A172 (cell line): ENCODE data around the gene C5AR1. TPM values are rescaled to one million over a fixed set of nuclear protein-coding genes. Genes with fewer than 3 reads are reported as not detected.
A peak's percentile ranks its signal among the peaks of the same experiment; 100 is the strongest.
"Not testable (repeated sequence)": the region's sequence is repeated elsewhere in the genome, so short reads cannot be mapped to it uniquely, and the experiment has no call there.

ENCODE experiments used
- DNase-seq: peaks from one replicate; pipeline ENCODE4 v3.0.0-alpha.2; 2015; ENCODE audit warnings: low spot score
- total RNA-seq: library from RNA; depleted of rRNA; stranded (reverse); fragments of >200 nt; shearing (Covaris generic); gene quantifications from 2 replicates; pipeline ENCODE4 v1.2.3, GENCODE V29; 2014

The C5AR1 gene
- total RNA-seq, 1 experiment from 2014 or later, result not detected

DNA sequence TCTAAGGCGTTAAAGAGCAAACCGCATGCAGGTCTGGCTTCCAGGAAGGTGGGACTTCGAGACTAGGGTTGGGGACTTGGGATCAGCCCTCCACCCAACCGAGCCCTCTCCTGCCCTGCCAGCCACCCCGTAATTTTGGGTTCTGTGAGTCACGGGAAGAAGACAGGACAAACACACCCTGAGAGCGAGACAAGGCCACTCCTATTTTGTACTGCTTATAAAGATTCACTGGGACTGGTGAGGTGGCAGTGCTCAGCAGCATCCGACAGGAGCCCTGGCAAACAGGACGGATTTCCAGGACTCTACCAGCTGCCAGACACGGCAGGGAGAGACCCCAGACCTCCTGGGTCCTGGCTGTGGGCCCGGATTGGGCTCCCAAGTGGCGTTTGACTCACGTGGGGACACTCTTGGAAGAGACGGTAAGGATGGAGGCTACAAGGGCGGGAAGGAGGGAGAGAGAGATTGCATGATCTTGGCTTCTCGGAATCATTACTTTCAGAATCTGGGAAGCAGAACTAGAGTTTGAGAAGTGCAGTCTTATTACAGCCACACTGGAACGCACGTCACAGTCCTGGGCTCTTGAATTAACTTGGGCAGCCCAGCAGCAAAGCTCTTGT, 22.4 kb downstream of the C5AR1 start, which contains the start of gene C5AR2:
Gene C5AR2 (plus strand): TSS at position 245 of the 617 bp plus-strand sequence. CDS start 8,625 bp downstream, outside the sequence.
- DNase-seq, result no peak

DNA sequence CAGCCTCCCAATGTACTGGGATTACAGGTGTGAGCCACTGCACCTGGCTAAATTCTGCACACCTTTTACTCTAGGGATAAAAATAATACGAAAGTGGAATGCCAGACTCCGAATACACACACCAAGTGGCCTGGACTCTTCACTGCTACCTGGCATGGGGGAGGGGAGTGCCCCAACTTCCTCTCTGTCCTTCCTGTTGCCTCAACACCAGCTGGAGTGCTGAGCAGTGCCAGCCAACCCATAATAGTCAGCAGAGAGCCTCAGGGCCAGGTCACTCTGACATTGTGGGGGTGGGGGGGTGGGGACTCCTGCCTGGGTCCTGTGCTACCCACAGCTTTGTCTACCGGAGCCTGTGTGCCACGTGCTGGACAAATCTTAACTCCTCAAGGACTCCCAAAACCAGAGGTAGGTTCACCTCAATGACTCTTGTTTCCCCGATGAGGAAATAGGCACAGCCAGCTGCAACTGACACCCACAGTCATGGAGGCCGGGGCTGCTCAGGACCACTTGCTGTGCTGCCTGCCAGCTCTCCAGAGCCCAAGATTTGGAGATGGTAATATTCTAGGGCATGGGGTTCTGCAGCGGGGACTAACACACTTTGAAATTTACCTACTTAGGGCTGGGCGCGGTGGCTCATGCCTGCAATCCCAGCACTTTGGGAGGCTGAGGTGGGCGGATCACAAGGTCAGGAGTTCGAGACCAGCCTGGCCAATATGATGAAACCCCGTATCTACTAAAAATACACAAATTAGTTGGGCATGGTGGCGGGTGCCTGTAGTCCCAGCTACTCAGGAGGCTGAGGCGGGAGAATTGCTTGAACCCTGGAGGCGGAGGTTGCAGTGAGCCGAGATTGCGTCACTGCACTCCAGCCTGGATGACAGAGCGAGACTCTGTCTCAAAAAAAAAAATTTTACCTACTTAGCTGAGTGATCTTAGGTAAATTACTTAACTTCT, 27.4 kb downstream of the C5AR1 start:
- not testable (repeated sequence) for DNase-seq

GRCh38 chr19:47339196-47339880, 29.7 kb downstream of the C5AR1 start:
- DNase-seq, result no peak

DNA sequence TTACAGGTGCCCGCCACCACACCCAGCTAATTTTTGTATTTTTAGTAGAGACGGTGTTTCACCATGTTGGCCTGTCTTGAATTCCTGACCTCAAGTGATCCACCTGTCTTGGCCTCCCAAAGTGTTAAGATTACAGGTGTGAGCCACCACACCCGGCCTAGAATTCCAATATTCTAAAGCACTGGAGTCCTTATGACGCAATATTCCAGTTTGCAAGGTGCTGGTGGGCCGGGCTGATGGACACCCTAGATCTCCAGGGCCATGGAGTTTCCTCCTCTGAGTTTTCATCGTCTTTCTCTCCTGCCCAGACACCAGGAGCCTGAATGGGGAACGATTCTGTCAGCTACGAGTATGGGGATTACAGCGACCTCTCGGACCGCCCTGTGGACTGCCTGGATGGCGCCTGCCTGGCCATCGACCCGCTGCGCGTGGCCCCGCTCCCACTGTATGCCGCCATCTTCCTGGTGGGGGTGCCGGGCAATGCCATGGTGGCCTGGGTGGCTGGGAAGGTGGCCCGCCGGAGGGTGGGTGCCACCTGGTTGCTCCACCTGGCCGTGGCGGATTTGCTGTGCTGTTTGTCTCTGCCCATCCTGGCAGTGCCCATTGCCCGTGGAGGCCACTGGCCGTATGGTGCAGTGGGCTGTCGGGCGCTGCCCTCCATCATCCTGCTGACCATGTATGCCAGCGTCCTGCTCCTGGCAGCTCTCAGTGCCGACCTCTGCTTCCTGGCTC, 31.0 kb downstream of the C5AR1 start:
- no peak for DNase-seq

DNA sequence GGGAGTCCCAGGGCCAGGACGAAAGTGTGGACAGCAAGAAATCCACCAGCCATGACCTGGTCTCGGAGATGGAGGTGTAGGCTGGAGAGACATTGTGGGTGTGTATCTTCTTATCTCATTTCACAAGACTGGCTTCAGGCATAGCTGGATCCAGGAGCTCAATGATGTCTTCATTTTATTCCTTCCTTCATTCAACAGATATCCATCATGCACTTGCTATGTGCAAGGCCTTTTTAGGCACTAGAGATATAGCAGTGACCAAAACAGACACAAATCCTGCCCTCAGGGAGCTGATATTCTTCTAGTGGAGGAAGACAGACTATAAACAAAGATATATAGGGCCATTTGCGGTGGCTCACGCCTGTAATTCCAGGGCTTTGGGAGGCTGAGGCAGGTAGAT, 32.1 kb downstream of the C5AR1 start:
- DNase-seq, result no peak

DNA sequence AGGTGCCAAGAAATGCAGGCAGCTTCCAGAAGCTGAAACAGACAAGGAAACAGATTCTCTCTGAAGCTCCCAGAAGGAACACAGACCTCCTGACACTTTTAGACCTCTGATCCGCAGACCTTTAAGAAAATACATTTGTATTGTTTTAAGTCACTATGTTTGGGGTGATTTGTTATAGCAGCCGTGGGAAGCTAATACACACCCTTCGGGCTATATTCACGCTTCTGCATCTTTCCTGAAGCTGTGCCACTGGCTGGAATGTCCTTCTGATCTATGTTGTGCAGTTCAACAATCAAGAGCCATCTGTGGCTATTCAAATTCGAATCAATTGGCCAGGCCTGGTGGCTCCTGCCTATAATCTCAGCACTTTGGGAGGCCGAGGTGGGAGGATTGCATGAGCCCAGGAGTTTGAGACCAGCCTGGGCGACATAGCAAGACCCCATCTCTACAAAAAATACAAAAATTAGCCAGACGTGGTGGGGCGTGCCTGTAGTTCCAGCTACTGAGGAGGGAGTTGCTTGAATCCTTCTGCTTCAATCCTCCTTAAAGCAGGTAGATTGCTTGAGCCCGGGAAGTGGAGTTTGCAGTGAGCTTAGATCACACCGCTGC, 33.6 kb downstream of the C5AR1 start:
- DNase-seq, result no peak

GRCh38 chr19:47344425-47344824, 34.8 kb downstream of the C5AR1 start:
- DNase-seq, result no peak

DNA sequence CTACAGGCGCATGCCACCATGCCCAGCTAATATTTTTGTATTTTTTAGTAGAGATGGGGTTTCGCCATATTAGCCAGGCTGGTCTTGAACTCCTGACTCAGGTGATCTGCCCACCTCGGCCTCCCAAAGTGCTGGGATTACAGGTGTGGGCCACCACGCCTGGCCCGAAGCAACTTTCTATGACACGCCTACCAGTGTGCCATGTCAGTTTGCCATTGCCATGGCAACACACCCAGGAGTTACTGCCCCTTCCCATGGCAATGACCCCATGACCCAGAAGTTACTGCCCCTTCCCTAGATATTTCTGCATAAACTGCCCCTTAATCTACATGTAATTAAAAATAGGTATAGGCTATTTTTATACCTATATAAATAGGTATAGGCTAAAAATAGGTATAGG, 36.4 kb downstream of the C5AR1 start:
- DNase-seq, result not testable (repeated sequence)

DNA sequence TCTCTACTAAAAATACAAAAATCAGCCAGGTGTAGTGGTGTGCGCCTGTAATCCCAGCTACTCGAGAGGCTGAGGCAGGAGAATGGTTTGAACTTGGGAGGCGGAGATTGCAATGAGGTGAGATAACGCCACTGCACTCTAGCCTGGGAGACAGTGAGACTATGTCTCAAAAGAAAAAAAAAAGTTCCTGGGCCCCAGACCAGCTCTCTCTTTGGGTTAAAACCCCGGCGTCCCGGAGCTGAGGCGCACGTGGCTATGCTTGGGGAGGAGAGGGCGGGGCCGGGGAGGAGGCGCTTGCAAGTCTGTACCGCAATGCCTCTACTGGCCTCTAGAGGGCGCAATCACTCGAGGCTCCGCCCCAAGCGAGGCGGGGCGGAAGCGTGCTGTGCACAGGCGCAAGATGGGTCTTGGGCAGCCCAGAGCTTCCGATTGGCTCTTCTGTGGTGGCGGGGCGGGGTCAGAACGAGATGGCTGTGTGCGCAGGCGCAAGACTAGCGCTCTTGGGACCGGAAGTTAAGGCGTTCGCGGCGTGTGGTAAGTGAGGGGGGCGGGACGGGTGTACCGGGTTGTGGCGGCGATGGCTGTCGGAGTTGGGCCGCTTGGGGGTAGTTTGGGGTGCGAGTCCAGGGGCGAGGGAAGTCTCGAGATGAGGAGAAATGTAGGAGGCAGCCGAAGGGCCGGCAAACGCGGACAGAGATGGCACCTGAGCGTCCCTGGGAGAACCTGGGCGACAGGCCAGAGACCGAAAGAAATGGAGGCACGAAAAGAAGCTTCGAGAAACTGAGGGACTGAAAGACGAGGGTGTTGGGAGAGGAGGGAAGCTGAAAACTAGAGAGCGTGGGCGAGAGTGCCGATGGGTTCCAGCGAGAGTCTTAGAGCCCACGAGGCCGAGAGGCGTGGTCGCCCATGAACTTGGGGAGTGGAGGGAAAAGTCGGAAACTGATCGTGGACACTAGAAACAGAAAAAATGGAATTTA, 39.4 kb downstream of the C5AR1 start, which contains the start of gene DHX34:
Gene DHX34 (plus strand): TSS at position 497 of the 977 bp plus-strand sequence. CDS start 3,716 bp downstream, outside the sequence.
- DNase-seq, result peak; percentile 91

DNA sequence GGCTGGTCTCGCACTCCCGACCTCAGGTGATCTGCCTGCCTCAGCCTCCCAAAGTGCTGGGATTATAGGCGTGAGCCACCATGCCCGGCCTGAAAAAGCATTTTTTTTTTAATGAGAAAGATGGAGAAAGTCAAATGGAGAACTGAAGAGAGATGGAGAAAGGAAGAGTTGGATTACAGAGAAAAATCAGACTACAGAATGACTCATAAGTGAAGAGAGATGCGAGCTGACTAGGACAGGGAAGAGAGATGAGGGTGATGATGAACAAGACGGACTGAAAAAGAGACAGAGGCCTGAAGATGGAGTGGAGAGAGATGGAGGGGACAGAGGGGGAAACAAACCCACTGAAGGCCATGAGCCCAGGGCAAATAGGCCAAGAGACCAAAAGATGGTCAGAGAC, 41.0 kb downstream of the C5AR1 start:
- no peak for DNase-seq

- peak; percentile 42 for DNase-seq
These were observed 41.9 kb downstream of the C5AR1 start for GRCh38 chr19:47351548-47351947.

GRCh38 chr19:47352095-47352494, 42.4 kb downstream of the C5AR1 start:
- no peak for DNase-seq

DNA sequence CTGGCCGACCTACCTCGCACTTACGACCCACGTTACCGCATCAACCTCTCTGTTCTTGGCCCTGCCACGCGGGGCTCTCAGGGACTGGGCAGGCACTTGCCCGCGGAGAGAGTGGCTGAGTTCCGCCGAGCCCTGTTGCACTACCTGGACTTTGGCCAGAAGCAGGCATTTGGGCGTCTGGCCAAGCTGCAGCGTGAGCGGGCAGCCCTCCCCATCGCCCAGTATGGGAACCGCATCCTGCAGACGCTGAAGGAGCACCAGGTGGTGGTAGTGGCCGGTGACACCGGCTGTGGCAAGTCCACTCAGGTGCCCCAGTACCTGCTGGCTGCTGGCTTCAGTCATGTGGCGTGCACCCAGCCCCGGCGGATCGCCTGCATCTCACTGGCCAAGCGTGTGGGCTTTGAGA, 43.6 kb downstream of the C5AR1 start:
- no peak for DNase-seq

DNA sequence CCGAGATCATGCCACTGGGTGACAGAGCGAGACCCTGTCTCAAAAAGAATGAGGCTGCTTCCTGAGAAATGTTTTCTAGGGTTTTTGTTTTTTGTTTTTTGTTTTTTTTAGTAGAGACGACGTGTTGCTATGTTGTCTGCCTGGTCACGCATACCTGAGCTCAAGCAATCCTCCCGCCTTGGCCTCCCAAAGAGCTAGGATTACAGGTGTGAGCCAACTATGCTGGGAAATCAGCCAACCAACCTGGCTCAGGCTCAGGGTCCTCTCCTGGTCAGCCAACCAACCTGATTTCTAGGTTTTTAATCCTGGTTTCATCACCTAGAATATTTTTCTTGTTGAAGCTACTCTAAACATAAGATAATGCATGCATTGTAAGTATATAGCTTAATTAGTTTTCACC, 47.2 kb downstream of the C5AR1 start:
- DNase-seq, result no peak

DNA sequence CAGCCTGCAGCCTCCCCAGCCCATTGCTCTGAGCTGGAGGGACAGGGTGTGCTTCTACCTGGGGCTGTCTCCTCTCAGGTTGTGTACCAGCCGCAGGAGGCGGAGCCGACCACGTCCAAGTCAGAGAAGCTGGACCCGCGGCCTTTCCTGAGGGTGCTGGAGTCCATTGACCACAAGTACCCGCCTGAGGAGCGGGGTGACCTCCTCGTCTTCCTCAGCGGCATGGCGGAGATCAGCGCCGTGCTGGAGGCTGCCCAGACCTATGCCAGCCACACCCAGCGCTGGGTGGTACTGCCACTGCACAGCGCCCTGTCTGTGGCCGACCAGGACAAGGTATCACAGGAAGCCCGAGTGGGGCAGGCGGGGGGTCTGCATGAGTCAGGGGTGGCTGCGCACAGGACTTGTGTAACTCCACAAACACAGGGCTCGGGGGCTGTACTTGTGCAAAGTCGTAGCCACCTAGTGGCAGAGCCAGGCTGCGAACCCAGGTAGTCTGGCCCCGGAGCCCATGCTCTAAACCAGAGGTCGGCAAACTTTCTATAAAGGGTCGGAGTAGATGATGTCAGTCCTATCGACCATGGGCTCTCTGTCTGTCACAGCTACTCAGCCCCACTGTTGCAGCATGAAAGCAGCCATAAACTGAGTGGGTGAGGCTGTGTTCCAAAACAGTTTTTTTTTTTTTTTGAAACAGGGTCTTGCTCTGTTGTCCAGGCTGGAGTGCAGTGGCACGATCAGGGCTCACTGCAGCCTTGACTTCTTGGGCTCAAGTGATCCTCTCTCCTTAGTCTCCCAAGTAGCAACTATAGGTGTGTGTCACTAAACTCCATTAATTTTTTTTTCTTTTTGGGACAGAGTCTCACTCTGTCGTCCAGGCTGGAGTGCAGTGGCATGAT, 48.4 kb downstream of the C5AR1 start:
- DNase-seq, result no peak

DNA sequence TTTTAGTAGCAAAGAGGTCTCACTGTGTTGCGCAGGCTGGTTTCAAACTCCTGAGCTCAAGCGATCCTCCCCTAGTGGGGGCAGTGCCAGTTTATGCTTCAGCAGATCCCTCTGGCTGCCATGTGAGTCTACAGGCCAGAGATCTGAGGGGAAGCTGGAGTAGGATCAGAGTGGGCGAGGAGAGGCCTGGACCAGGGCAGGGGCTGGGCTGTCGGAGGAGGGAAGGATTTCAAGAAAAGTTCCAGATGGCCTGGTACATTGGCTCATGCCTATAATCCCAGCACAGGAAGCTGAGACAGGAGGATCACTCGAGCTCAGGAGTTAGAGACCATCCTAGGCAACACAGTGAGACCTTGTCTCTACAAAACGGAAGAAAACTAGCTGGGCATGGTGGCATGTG, 49.3 kb downstream of the C5AR1 start:
- no peak for DNase-seq

GRCh38 chr19:47362321-47362720, 52.7 kb downstream of the C5AR1 start:
- no peak for DNase-seq

DNA sequence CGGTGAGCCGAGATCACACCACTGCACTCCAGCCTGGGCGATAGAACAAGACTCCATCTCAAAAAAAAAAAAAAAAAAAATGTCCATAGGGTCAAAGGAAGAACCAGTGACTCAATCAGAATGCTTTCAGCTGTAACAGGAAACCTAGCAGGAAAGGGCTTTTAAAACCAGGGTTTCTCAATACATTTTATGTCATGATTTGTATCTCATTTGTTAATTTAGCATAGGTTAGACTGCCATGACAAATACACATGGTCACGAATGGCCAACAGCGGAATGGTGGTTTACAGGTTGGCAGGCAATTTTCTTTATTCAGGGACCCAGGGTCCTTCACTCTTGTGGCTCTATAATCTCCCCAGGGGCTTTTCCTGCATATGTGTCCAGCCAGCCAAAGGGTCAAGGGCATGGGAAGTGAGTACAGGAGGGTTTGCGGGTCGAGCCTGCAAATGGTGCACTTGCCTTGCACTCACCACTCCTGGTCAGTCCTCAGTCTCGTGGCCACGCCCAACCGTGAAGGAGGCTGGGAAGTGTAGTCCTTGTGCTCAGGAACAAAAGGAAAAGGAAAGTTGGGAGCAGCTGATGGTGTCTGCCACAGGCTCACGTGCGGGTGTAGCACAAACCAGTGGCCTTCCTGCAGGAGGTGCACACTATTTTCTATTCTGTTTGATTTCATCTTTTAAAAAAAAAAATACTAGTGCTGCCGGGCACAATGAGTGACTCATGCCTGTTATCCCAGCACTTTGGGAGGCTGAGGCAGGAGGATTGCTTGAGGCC, 54.3 kb downstream of the C5AR1 start:
- DNase-seq, result no peak
